Kidney (tissue), 14 donors: ENCODE results near the gene DDX4. TPM values are rescaled to one million over a fixed set of nuclear protein-coding genes. Genes with fewer than 3 reads are reported as not detected.

Experiments used
- DNase-seq, 5 donors: peaks; one replicate each; pipeline ENCODE4 v3.0.0-alpha.2; 2013 to 2020
- FAIRE-seq: peaks from 2 replicates; lab custom pipeline; 2012; peaks lifted over from hg19 to GRCh38; lab: Jason Lieb, UNC
- H3K27ac ChIP-seq, 2 donors: one replicate each; pipeline ENCODE4 v1.7.0; 2013; ENCODE audit warnings: low read depth in 2 of 2, low read length in 2 of 2, inconsistent platforms in 1 of 2
- H3K27me3 ChIP-seq: one replicate; pipeline ENCODE4 v1.7.1; 2013; ENCODE audit warnings: low read length, inconsistent platforms; ENCODE audit not compliant: control insufficient read depth, insufficient read depth
- H3K36me3 ChIP-seq, 3 donors: one replicate each; pipeline versions ENCODE4 v1.7.0 to v1.7.1; 2013; ENCODE audit warnings: low read length in 3 of 3, control low read depth in 1 of 3, inconsistent platforms in 1 of 3; ENCODE audit not compliant: insufficient read depth in 3 of 3, control insufficient read depth in 2 of 3
- H3K4me1 ChIP-seq, 3 donors: one replicate each; pipeline versions ENCODE4 v1.7.0 to v1.7.1; 2013; ENCODE audit warnings: low read length in 3 of 3, inconsistent platforms in 1 of 3, low read depth in 1 of 3; ENCODE audit not compliant: control insufficient read depth in 2 of 3, insufficient read depth in 2 of 3
- H3K4me3 ChIP-seq, 3 donors: one replicate each; pipeline versions ENCODE4 v1.7.0 to v1.8.1; 2013; ENCODE audit warnings: low read length in 3 of 3, control low read depth in 1 of 3, inconsistent platforms in 1 of 3
- H3K9ac ChIP-seq, 3 donors: one replicate each; pipeline versions ENCODE4 v1.7.0 to v1.7.1; 2013; ENCODE audit warnings: low read length in 3 of 3, control low read depth in 1 of 3, inconsistent platforms in 1 of 3
- H3K9me3 ChIP-seq, 3 donors: one replicate each; pipeline versions ENCODE4 v1.7.0 to v1.7.1; 2013; ENCODE audit warnings: low read length in 3 of 3, control low read depth in 1 of 3, inconsistent platforms in 1 of 3; ENCODE audit not compliant: control insufficient read depth in 2 of 3, insufficient read depth in 1 of 3
- CTCF ChIP-seq: IDR thresholded peaks from 3 replicates; pipeline ENCODE4 v1.5.1; 2012; ENCODE audit warnings: mild to moderate bottlenecking, moderate library complexity, borderline replicate concordance; ENCODE audit not compliant: insufficient read depth; ENCODE audit errors: extremely low read depth
- intact Hi-C: fragments of 100-400 bp; cut with DNase I; formaldehyde crosslinking; loops from one replicate; pipeline ENCODE4 v1.11.1; 2022
- polyA plus RNA-seq: library from polyadenylated mRNA; stranded (reverse); fragments of 350-450 nt; fragmentation: Illumina TruSeq; extraction: RNeasy Lipid Tissue Mini Kit (QIAGEN cat#74804); gene quantifications from one replicate; pipeline ENCODE4 v1.2.3, GENCODE V29; 2014; ENCODE audit warnings: low read depth, low replicate concordance; ENCODE audit not compliant: insufficient read depth
- total RNA-seq: library from RNA; stranded (reverse); fragmentation: NEBNext Ultra II Directional; extraction: Animal tissue kit (Norgen Biotek cat#: 25700); gene quantifications from one replicate; pipeline ENCODE4 v1.2.1, GENCODE V29; 2021
- donor health status: control.
- donor health status: control.
- donor health status: control.
- donor health status: control.
- donor health status: control.
- donor health status: DM: yes; HTN: yes; CAD: no.
- donor health status: Normal renal cell carcinoma (clear cell type).

Gene DDX4
- total and polyA plus RNA-seq, 2 donors from 2014 or later, result not detected

GRCh38 chr5:55706230-55706629 lies 31.6 kb upstream of the DDX4 start:
- H3K9ac ChIP-seq, result no peak overlapping the region
- no peak overlapping the region for H3K27ac ChIP-seq
- H3K9me3 ChIP-seq, result no peaks in the 10 kb centered on the region
- peaks cover 0 to under 1% (median 0%) of the 10 kb centered on the region in 3 donors for H3K4me1 ChIP-seq
- no peaks in the 10 kb centered on the region for H3K36me3 ChIP-seq
- intact Hi-C loops, result loop anchor here (10.0 kb wide), 1 partner anchor 301 kb away; no protein-coding TSS in a partner anchor
- FAIRE-seq, result no peak
- no peak for DNase-seq
- TF ChIP-seq CTCF, result no peak
- no peaks in the 10 kb centered on the region for H3K27me3 ChIP-seq
- H3K4me3 ChIP-seq, result no peak overlapping the region

- Histone ChIP-seq H3K9me3 (no peaks in the 10 kb centered on the region), H3K4me3 (no peak overlapping the region), H3K27me3 (no peaks in the 10 kb centered on the region), H3K9ac (no peak overlapping the region), H3K27ac (no peak overlapping the region), H3K36me3 (no peaks in the 10 kb centered on the region), H3K4me1 (peaks cover 0 to 5% (median 4%) of the 10 kb centered on the region in 3 donors)
- FAIRE-seq (no peak), DNase-seq (no peak)
- TF ChIP-seq CTCF, result no peak
- intact Hi-C loops, result loop anchor here (10.0 kb wide), 1 partner anchor 304 kb away; no protein-coding TSS in a partner anchor
These were observed 29.1 kb upstream of the DDX4 start for GRCh38 chr5:55708732-55709131.

GRCh38 chr5:55711507-55712022 lies 26.3 kb upstream of the DDX4 start:
- Histone ChIP-seq H3K9ac (peak overlapping the region; percentile 13 to 93 (median 92)), H3K9me3 (no peaks in the 10 kb centered on the region), H3K4me1 (peaks cover 0 to 5% (median 4%) of the 10 kb centered on the region in 3 donors), H3K27ac (peak overlapping the region in 1 of 2 donors; percentile 32), H3K4me3 (peak overlapping the region; percentile 83 to 100 (median 97)), H3K36me3 (no peaks in the 10 kb centered on the region), H3K27me3 (no peaks in the 10 kb centered on the region)
- intact Hi-C loops, result no loop called here
- DNase-seq, result peak in 2 of 5 donors; percentile 8 to 57
- TF ChIP-seq CTCF, result no peak
- no peak for FAIRE-seq
